Endothelial cell of umbilical vein (primary cell): ENCODE data around the gene PTH1R.

Experiments used
- EZH2 ChIP-seq: IDR thresholded peaks from 2 replicates; pipeline ENCODE4 v1.6.1; 2012; ENCODE audit warnings: borderline replicate concordance, low read depth, mild to moderate bottlenecking, moderate library complexity, low read length, inconsistent platforms; ENCODE audit not compliant: severe bottlenecking
- FOS ChIP-seq: IDR thresholded peaks from 2 replicates; pipeline ENCODE4 v1.6.1; 2011; ENCODE audit warnings: mild to moderate bottlenecking, low read length, moderate library complexity, borderline replicate concordance; ENCODE audit not compliant: insufficient read depth
- GATA2 ChIP-seq: IDR thresholded peaks from 2 replicates; pipeline ENCODE4 v1.7.0; 2011; ENCODE audit warnings: low read depth, mild to moderate bottlenecking, moderate library complexity, mixed read lengths, low read length; ENCODE audit not compliant: insufficient read length, insufficient read depth
- JUN ChIP-seq: IDR thresholded peaks from 2 replicates; pipeline ENCODE4 v1.6.1; 2011; ENCODE audit warnings: borderline replicate concordance, low read depth; ENCODE audit not compliant: insufficient read length, insufficient read depth
- POLR2A ChIP-seq: IDR thresholded peaks from 2 replicates; pipeline ENCODE4 v1.6.1; 2012; ENCODE audit warnings: low read depth, mild to moderate bottlenecking, control low read depth, low read length
- POLR2AphosphoS5 ChIP-seq: IDR thresholded peaks from 2 replicates; pipeline ENCODE4 v1.6.1; 2012; ENCODE audit warnings: low read depth, mild to moderate bottlenecking, control low read depth, low read length, moderate library complexity; ENCODE audit not compliant: insufficient read depth
- TF ChIP-seq, protein P1 (sequence below), 2 donors: IDR thresholded peaks; 1 replicate in 1 of 2; 2 replicates in 1 of 2; pipeline ENCODE4 v1.5.1; 2011; ENCODE audit warnings: low read length in 2 of 2, mild to moderate bottlenecking in 2 of 2, moderate library complexity in 2 of 2, control low read depth in 1 of 2, inconsistent platforms in 1 of 2, low read depth in 1 of 2; ENCODE audit not compliant: insufficient read depth in 1 of 2; ENCODE audit errors: extremely low read depth in 1 of 2
- TF ChIP-seq, protein P2 (sequence below): IDR thresholded peaks from 2 replicates; pipeline ENCODE4 v1.6.1; 2011; ENCODE audit not compliant: insufficient read depth, insufficient read length

DNA sequence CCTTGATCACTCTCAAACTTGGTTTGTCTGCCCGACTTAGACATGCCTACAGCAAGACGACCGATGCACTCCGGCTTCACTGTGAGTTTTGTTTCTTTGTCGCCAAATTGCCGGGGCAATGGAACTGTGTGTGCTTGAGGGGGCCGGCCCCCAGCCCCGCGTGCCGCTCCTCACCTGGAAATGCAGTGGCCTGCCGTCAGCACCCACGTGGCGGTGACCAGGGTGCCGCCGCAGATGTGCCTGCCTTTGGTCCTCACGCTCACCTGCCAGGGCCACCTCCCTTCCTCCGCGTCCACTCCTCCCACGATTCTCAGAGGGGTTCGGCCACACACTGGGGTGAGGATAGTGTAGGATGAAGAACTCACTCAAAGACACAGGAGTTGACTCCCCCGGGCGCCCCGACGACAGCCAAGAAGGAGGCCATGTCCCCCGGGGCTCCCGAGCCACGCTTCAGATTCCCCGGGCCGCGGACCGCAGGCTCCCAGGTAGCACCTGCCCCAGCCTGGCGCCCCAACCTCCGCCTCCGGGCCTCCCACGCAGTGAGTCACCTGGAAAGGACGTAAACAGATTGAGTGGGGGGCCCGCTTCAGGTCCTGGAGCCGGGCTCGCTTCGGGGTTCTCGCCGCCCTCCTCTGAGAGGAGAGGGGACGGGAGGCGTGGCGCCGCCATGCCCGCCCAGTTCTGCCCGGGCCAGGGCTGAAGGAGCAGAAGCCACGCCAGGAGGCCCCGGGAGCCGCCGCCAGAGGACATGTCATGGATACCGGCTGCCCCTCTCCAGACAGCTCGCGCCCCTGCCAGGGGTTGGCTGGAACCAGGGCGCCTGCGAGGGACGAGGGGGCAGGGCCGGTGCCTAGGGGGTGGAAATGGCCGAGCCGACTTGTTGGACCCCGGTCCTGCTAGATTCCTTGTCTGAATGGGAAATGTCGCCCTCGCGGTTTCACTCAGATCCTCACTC, 43.9 kb upstream of the PTH1R start:
- TF ChIP-seq, protein P1, sequence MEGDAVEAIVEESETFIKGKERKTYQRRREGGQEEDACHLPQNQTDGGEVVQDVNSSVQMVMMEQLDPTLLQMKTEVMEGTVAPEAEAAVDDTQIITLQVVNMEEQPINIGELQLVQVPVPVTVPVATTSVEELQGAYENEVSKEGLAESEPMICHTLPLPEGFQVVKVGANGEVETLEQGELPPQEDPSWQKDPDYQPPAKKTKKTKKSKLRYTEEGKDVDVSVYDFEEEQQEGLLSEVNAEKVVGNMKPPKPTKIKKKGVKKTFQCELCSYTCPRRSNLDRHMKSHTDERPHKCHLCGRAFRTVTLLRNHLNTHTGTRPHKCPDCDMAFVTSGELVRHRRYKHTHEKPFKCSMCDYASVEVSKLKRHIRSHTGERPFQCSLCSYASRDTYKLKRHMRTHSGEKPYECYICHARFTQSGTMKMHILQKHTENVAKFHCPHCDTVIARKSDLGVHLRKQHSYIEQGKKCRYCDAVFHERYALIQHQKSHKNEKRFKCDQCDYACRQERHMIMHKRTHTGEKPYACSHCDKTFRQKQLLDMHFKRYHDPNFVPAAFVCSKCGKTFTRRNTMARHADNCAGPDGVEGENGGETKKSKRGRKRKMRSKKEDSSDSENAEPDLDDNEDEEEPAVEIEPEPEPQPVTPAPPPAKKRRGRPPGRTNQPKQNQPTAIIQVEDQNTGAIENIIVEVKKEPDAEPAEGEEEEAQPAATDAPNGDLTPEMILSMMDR (IDR thresholded peaks at IDR 0.05; ENCODE audit: extremely low read depth in 1 of 2, insufficient read depth in 1 of 2, low read depth in 1 of 2, low read length in 2 of 2) = no peak
- no peak for TF ChIP-seq POLR2AphosphoS5
- TF ChIP-seq, protein P2, sequence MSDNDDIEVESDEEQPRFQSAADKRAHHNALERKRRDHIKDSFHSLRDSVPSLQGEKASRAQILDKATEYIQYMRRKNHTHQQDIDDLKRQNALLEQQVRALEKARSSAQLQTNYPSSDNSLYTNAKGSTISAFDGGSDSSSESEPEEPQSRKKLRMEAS = no peak
- TF ChIP-seq JUN = no peak
- no peak for TF ChIP-seq POLR2A
- no peak for TF ChIP-seq EZH2
- no peak for TF ChIP-seq GATA2
- no peak for TF ChIP-seq FOS
